MCF 10A (cell line): ENCODE measurements around the gene ATP8B3. TPM values are rescaled to one million over a fixed set of nuclear protein-coding genes. Genes with fewer than 3 reads are reported as not detected.
A peak's percentile ranks its signal among the peaks of the same experiment; 100 is the strongest.

Experiments used
- BruUV-seq: library from RNA; stranded (reverse); fragments of 400-500 nt; replicated peaks from 2 replicates; lab custom pipeline; 2021; lab: Mats Ljungman, UMichigan
- CTCF ChIA-PET: fragments of 300-600 bp; sonication (Branson Sonifier 250); formaldehyde crosslinking; extraction: SDS; loops from one replicate; lab custom pipeline; 2021; ENCODE audit warnings: antibody characterized with exemption, inconsistent platforms; lab: Yijun Ruan, JAX
- POLR2A ChIA-PET: fragments of 300-600, 350-650 bp; sonication (Branson Sonifier 250); formaldehyde crosslinking; extraction: SDS; loops from one replicate; lab custom pipeline; 2020; ENCODE audit warnings: antibody characterized with exemption, inconsistent platforms; lab: Yijun Ruan, JAX
- DNase-seq: peaks from one replicate; pipeline ENCODE4 v3.0.0-alpha.2; 2018; ENCODE audit not compliant: unreplicated experiment
- H3K27ac Mint-ChIP-seq: one replicate; pipeline ENCODE4 v1.8.0; 2022; ENCODE audit warnings: mild to moderate bottlenecking, low read depth, mixed read lengths; ENCODE audit not compliant: unreplicated experiment
- H3K27me3 Mint-ChIP-seq: one replicate; pipeline ENCODE4 v1.8.0; 2022; ENCODE audit warnings: mixed read lengths; ENCODE audit not compliant: insufficient read depth, unreplicated experiment
- H3K36me3 Mint-ChIP-seq: one replicate; pipeline ENCODE4 v1.8.0; 2022; ENCODE audit warnings: mild to moderate bottlenecking, moderate library complexity, mixed read lengths; ENCODE audit not compliant: insufficient read depth, unreplicated experiment
- H3K4me1 Mint-ChIP-seq: one replicate; pipeline ENCODE4 v1.8.0; 2022; ENCODE audit warnings: mixed read lengths; ENCODE audit not compliant: insufficient read depth, unreplicated experiment
- H3K4me3 Mint-ChIP-seq: one replicate; pipeline ENCODE4 v1.8.0; 2022; ENCODE audit warnings: mild to moderate bottlenecking, moderate library complexity, mixed read lengths; ENCODE audit not compliant: unreplicated experiment
- H3K9me3 Mint-ChIP-seq: one replicate; pipeline ENCODE4 v1.8.0; 2022; ENCODE audit warnings: mixed read lengths; ENCODE audit not compliant: unreplicated experiment
- intact Hi-C: fragments of 100-400 bp; cut with micrococcal nuclease; formaldehyde crosslinking; loops from 2 replicates; pipeline ENCODE4 v1.14.1; 2022
- total RNA-seq: library from RNA; stranded (reverse); gene quantifications from 2 replicates; pipeline ENCODE4 v1.2.3, GENCODE V29; 2022
- TF ChIP-seq, protein P1 (sequence below): fragments of 200-600 bp; IDR thresholded peaks from one replicate; pipeline ENCODE4 v1.8.0; 2022; ENCODE audit warnings: antibody characterized with exemption, mild to moderate bottlenecking; ENCODE audit not compliant: unreplicated experiment

Gene ATP8B3
- total RNA-seq, 1 experiment from 2014 or later: 9.3 TPM

DNA sequence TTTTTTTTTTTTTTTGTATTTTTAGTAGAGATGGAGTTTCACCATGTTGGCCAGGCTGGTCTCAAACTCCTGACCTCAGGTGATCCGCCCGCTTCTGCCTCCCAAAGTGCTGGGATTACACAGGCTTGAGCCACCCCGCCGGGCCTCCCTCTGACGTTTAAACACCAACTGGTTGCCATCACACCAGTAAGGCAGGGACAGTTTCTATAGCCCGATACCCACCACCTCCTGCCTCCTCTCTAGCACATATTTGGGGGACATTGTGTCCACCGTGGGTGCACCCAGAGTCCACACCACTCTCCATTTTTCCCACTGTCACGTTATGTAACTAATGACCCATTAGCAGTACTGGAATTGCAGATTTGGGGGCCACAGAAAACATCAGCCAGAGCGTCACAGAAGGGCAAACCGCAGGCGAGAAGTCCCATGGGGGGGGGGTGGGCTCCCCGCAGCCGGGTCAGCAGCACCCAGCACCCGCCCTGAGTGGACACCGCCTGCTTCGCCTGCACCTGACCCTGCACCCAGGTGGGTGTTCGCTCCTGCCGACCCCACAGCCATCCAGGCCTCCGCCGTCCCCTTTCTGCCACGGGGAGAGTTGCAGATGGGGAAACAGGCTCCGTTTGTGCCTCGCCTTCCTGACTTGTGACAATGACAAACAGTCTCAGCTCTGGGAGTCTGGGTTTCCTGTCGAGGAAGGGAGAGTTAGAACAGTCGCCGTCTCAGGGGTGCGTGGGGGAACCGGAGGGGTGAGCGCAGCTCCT lies 55.2 kb downstream of the ATP8B3 start:
- no peak for DNase-seq
- H3K4me3 Mint-ChIP-seq: peak overlapping the region; percentile 38
- TF ChIP-seq, protein P1, sequence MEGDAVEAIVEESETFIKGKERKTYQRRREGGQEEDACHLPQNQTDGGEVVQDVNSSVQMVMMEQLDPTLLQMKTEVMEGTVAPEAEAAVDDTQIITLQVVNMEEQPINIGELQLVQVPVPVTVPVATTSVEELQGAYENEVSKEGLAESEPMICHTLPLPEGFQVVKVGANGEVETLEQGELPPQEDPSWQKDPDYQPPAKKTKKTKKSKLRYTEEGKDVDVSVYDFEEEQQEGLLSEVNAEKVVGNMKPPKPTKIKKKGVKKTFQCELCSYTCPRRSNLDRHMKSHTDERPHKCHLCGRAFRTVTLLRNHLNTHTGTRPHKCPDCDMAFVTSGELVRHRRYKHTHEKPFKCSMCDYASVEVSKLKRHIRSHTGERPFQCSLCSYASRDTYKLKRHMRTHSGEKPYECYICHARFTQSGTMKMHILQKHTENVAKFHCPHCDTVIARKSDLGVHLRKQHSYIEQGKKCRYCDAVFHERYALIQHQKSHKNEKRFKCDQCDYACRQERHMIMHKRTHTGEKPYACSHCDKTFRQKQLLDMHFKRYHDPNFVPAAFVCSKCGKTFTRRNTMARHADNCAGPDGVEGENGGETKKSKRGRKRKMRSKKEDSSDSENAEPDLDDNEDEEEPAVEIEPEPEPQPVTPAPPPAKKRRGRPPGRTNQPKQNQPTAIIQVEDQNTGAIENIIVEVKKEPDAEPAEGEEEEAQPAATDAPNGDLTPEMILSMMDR: no peak
- no TSS peak for BruUV-seq
- H3K36me3 Mint-ChIP-seq: no peaks in the 10 kb centered on the region
- intact Hi-C loops: no loop called here
- POLR2A ChIA-PET: no interaction called here
- H3K27me3 Mint-ChIP-seq: peaks cover 69% of the 10 kb centered on the region
- CTCF ChIA-PET: no interaction called here
- no peaks in the 10 kb centered on the region for H3K9me3 Mint-ChIP-seq
- peaks cover 11% of the 10 kb centered on the region for H3K4me1 Mint-ChIP-seq
- H3K27ac Mint-ChIP-seq: no peak overlapping the region

DNA sequence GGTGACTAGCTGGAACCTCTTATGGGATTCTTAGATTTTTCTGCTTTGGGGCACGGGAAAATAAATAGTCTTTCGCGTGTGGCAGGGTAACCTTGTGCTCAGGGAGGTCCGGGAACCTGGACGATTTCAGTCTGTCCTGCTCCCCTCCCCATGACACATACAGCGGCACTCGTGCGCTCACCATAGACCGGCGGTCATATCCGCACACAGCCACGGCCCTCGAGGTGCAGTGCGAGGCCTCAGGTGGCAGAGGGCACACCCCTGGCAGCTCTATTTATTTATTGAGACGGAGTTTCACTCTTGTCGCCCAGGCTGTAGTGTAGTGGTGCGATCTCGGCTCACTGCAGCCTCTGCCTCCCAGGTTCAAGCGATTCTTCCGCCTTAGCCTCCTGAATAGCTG lies 55.8 kb downstream of the ATP8B3 start:
- no TSS peak for BruUV-seq
- peaks cover 7% of the 10 kb centered on the region for H3K4me1 Mint-ChIP-seq
- POLR2A ChIA-PET: no interaction called here
- DNase-seq: no peak
- no peak overlapping the region for H3K4me3 Mint-ChIP-seq
- intact Hi-C loops: no loop called here
- H3K27ac Mint-ChIP-seq: no peak overlapping the region
- CTCF ChIA-PET: no interaction called here
- H3K36me3 Mint-ChIP-seq: no peaks in the 10 kb centered on the region
- peaks cover 62% of the 10 kb centered on the region for H3K27me3 Mint-ChIP-seq
- H3K9me3 Mint-ChIP-seq: no peaks in the 10 kb centered on the region
- TF ChIP-seq, protein P1: no peak

DNA sequence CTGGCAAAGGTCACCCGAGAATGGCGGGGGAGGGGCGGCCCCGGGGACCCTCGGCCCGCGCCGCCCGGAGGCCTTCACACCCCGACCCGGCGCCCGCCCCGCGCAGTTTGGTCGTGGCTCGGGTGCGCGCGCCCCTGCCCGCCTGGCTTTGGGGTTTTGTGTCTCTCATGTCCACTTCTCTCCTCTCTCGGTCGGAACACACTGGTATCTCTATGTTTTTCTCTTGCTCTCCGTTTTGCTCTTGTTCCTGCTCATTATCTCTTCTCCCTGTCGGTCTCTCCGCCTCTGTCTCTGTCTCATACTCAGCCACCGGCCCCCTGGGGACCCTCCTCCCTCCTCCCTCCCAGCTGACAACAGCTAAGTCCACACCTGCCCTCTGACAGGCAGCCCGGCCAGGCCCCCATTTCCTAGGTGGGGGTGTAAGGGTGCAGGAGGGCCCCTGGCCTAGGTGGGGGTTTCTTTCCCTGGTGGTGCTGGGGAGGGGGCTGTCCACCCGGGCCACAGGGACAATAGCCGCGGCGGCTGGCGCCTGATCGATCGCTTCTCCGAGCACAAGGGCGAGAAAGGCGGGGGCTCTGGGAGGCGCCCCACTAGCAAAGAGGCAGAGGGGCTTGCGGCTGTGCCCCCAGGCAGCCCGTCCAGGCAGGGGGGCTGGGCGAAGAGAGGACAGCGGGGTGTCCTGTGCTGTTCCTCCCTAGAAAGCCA lies 56.5 kb downstream of the ATP8B3 start:
- TF ChIP-seq, protein P1: no peak
- Mint-ChIP-seq H3K4me3 (peak overlapping the region; percentile 58), H3K27me3 (peaks cover 56% of the 10 kb centered on the region), H3K4me1 (peaks cover 6% of the 10 kb centered on the region), H3K9me3 (no peaks in the 10 kb centered on the region), H3K36me3 (no peaks in the 10 kb centered on the region), H3K27ac (no peak overlapping the region)
- ChIA-PET CTCF (no interaction called here), POLR2A (no interaction called here)
- BruUV-seq: no TSS peak
- intact Hi-C loops: no loop called here
- no peak for DNase-seq

DNA sequence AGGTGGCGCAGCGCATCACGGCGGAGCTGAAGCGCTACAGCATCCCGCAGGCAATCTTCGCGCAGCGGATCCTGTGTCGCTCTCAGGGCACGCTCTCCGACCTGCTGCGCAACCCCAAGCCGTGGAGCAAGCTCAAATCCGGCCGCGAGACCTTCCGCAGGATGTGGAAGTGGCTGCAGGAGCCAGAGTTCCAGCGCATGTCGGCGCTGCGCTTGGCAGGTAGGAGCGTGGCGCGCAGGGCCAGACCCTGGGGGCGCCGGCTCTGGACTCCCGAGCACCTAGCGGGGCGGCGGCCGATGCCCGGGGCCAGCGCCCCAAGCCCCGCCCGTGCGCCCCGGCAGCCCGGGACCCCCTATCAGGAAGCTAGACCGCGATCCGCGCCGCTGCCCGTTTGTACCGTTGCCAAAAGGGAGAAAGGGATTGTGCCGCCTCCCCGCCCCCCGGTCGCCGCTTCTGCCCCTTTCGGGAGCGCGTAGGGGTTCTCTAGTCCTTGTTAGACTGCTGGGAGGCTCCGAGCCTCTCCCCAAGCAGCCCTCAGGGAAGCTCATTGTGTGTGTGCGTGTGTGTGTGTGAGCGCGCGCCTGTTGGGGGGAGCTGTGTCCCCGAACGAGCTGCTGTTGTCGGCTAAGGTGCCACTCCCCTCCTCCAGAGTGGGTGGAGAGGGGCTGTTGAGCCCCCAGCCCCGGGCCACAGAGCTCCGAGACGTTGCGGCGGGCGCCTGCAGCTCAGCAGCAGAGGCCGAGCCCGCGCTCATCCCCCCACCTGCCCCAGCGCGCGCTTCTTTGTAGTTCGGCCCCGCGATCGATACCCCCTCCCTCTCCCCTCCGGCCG lies 57.2 kb downstream of the ATP8B3 start:
- TF ChIP-seq, protein P1: no peak
- H3K27ac Mint-ChIP-seq: no peak overlapping the region
- DNase-seq: no peak
- ChIA-PET CTCF (interaction anchor here (0.6 kb wide), 2 partner anchors 68 to 83 kb away, joined by 3 read pairs; no protein-coding TSS in a partner anchor), POLR2A (no interaction called here)
- intact Hi-C loops: no loop called here
- H3K9me3 Mint-ChIP-seq: no peaks in the 10 kb centered on the region
- peaks cover 59% of the 10 kb centered on the region for H3K27me3 Mint-ChIP-seq
- no peaks in the 10 kb centered on the region for H3K36me3 Mint-ChIP-seq
- BruUV-seq: no TSS peak
- peak overlapping the region; percentile 58 for H3K4me3 Mint-ChIP-seq
- peaks cover 6% of the 10 kb centered on the region for H3K4me1 Mint-ChIP-seq
